CD4-positive, CD25-positive, alpha-beta regulatory T cell (primary cell): ENCODE measurements around the gene GNRH2. TPM values are rescaled to one million over a fixed set of nuclear protein-coding genes. Genes with fewer than 3 reads are reported as not detected.
"Not testable (repeated sequence)": the region's sequence is repeated elsewhere in the genome, so short reads cannot be mapped to it uniquely, and the experiment has no call there.

ENCODE experiments used
- ATAC-seq, 2 donors: fragments of 150-1000 bp; cut with Tn5 transposase; one replicate each; pipeline ENCODE4 v1.10.0; 2021; ENCODE audit warnings: low read depth in 2 of 2, moderate number of reproducible peaks in 2 of 2, moderate library complexity in 1 of 2
- DNase-seq, 3 donors: peaks; one replicate each; pipeline versions ENCODE4 v3.0.0 to v3.0.0-alpha.2; 2012 to 2022; ENCODE audit warnings: mixed read lengths in 1 of 3
- H3K27ac ChIP-seq: one replicate; pipeline ENCODE4 v1.7.0; 2013; ENCODE audit warnings: mild to moderate bottlenecking, low read length; ENCODE audit not compliant: insufficient read depth, poor library complexity, severe bottlenecking
- H3K27me3 ChIP-seq: one replicate; pipeline ENCODE4 v1.7.0; 2013; ENCODE audit warnings: low read length; ENCODE audit not compliant: control insufficient read depth, insufficient read depth
- H3K36me3 ChIP-seq: one replicate; pipeline ENCODE4 v1.7.0; 2013; ENCODE audit warnings: mild to moderate bottlenecking, low read length, moderate library complexity; ENCODE audit not compliant: control insufficient read depth, insufficient read depth
- H3K4me1 ChIP-seq: 2 replicates; pipeline ENCODE4 v1.7.0; 2013; ENCODE audit warnings: mild to moderate bottlenecking, low read length; ENCODE audit not compliant: insufficient read depth, control insufficient read depth, poor library complexity, severe bottlenecking
- H3K4me3 ChIP-seq: one replicate; pipeline ENCODE4 v1.7.0; 2013; ENCODE audit warnings: low read depth, mild to moderate bottlenecking, low read length, moderate library complexity
- H3K9me3 ChIP-seq, 2 experiments: 1 replicate in 1 of 2; 2 replicates in 1 of 2; pipeline ENCODE4 v1.7.0; 2013; ENCODE audit warnings: low read length in 2 of 2, mild to moderate bottlenecking in 1 of 2, moderate library complexity in 1 of 2; ENCODE audit not compliant: control insufficient read depth in 2 of 2
- H3K27ac Mint-ChIP-seq, 3 donors: one replicate each; pipeline ENCODE4 v1.8.0; 2020 to 2022; ENCODE audit warnings: mild to moderate bottlenecking in 3 of 3, mixed read lengths in 3 of 3, moderate library complexity in 2 of 3
- H3K27me3 Mint-ChIP-seq: one replicate; pipeline ENCODE4 v1.8.0; 2022; ENCODE audit warnings: mild to moderate bottlenecking, mixed read lengths
- H3K36me3 Mint-ChIP-seq: one replicate; pipeline ENCODE4 v1.8.0; 2020; ENCODE audit warnings: mixed read lengths
- H3K4me1 Mint-ChIP-seq, 4 donors: one replicate each; pipeline ENCODE4 v1.8.0; 2020 to 2022; ENCODE audit warnings: mixed read lengths in 4 of 4, mild to moderate bottlenecking in 1 of 4
- H3K4me3 Mint-ChIP-seq, 4 donors: one replicate each; pipeline ENCODE4 v1.8.0; 2020 to 2022; ENCODE audit warnings: mild to moderate bottlenecking in 4 of 4, mixed read lengths in 4 of 4, moderate library complexity in 3 of 4
- H3K9me3 Mint-ChIP-seq, 7 donors: one replicate each; pipeline ENCODE4 v1.8.0; 2020 to 2022; ENCODE audit warnings: mixed read lengths in 7 of 7, mild to moderate bottlenecking in 3 of 7, moderate library complexity in 2 of 7
- polyA plus RNA-seq, 4 donors: library from polyadenylated mRNA; unstranded; fragments of 300-500 nt; fragmentation: Illumina TruSeq; gene quantifications; one replicate each; pipeline ENCODE4 v1.2.3, GENCODE V29; 2021
- total RNA-seq: library from RNA; stranded (reverse); gene quantifications from one replicate; pipeline ENCODE4 v1.2.3, GENCODE V29; 2022

Gene GNRH2
- total and polyA plus RNA-seq, 5 donors from 2014 or later: 1.9 TPM; not detected in 4

GRCh38 chr20:3013771-3014170 lies 29.7 kb upstream of the GNRH2 start:
- Histone ChIP-seq H3K4me1 (no peaks in the 10 kb centered on the region), H3K27me3 (no peaks in the 10 kb centered on the region), H3K36me3 (peaks cover 33% of the 10 kb centered on the region), H3K9me3 (no peaks in the 10 kb centered on the region), H3K4me3 (no peak overlapping the region), H3K27ac (no peak overlapping the region)
- Mint-ChIP-seq H3K36me3 (peaks cover 39% of the 10 kb centered on the region), H3K4me3 (no peak overlapping the region), H3K27ac (no peak overlapping the region), H3K4me1 (peaks cover 2 to 14% (median 6%) of the 10 kb centered on the region in 4 donors), H3K9me3 (no peaks in the 10 kb centered on the region), H3K27me3 (no peaks in the 10 kb centered on the region)
- ATAC-seq (no peak), DNase-seq (no peak)

- no peaks in the 10 kb centered on the region for H3K9me3 Mint-ChIP-seq
- ATAC-seq (no peak), DNase-seq (no peak)
- H3K36me3 ChIP-seq: peaks cover 29% of the 10 kb centered on the region
- no peak overlapping the region for H3K4me3 Mint-ChIP-seq
- no peaks in the 10 kb centered on the region for H3K4me1 ChIP-seq
- no peak overlapping the region for H3K27ac ChIP-seq
- H3K36me3 Mint-ChIP-seq: peaks cover 34% of the 10 kb centered on the region
- H3K9me3 ChIP-seq: no peaks in the 10 kb centered on the region
- H3K27ac Mint-ChIP-seq: no peak overlapping the region
- no peak overlapping the region for H3K4me3 ChIP-seq
- H3K4me1 Mint-ChIP-seq: peaks cover 2 to 14% (median 6%) of the 10 kb centered on the region in 4 donors
- no peaks in the 10 kb centered on the region for H3K27me3 ChIP-seq
- H3K27me3 Mint-ChIP-seq: no peaks in the 10 kb centered on the region
Observed at GRCh38 chr20:3014179-3014578, 29.2 kb upstream of the GNRH2 start.

GRCh38 chr20:3014662-3015061 lies 28.8 kb upstream of the GNRH2 start:
- H3K4me3 ChIP-seq: no peak overlapping the region
- Mint-ChIP-seq H3K4me3 (no peak overlapping the region), H3K27ac (peak overlapping the region in 2 of 3 donors; percentile 38 to 80), H3K27me3 (no peaks in the 10 kb centered on the region), H3K36me3 (peaks cover 30% of the 10 kb centered on the region), H3K4me1 (peaks cover 2 to 14% (median 5%) of the 10 kb centered on the region in 4 donors), H3K9me3 (no peaks in the 10 kb centered on the region)
- H3K36me3 ChIP-seq: peaks cover 24% of the 10 kb centered on the region
- peak in 1 of 3 donors; percentile 15 for DNase-seq
- no peak for ATAC-seq
- no peaks in the 10 kb centered on the region for H3K27me3 ChIP-seq
- no peak overlapping the region for H3K27ac ChIP-seq
- no peaks in the 10 kb centered on the region for H3K9me3 ChIP-seq
- H3K4me1 ChIP-seq: no peaks in the 10 kb centered on the region

- peaks cover 30% of the 10 kb centered on the region for H3K36me3 Mint-ChIP-seq
- ATAC-seq: not testable (repeated sequence)
Observed at GRCh38 chr20:3015302-3015701, 28.1 kb upstream of the GNRH2 start.

GRCh38 chr20:3021327-3021726 lies 22.1 kb upstream of the GNRH2 start:
- H3K9me3 ChIP-seq: no peaks in the 10 kb centered on the region
- no peak overlapping the region for H3K27ac ChIP-seq
- H3K36me3 Mint-ChIP-seq: peaks cover 59% of the 10 kb centered on the region
- peak overlapping the region in 2 of 3 donors; percentile 32 to 52 for H3K27ac Mint-ChIP-seq
- DNase-seq (no peak), ATAC-seq (no peak)
- no peaks in the 10 kb centered on the region for H3K27me3 Mint-ChIP-seq
- no peak overlapping the region for H3K4me3 ChIP-seq
- H3K9me3 Mint-ChIP-seq: peaks cover 0 to 4% (median 0%) of the 10 kb centered on the region in 7 donors
- no peaks in the 10 kb centered on the region for H3K27me3 ChIP-seq
- no peaks in the 10 kb centered on the region for H3K4me1 ChIP-seq
- peaks cover 0 to 7% (median 0%) of the 10 kb centered on the region in 4 donors for H3K4me1 Mint-ChIP-seq
- H3K4me3 Mint-ChIP-seq: no peak overlapping the region
- H3K36me3 ChIP-seq: peaks cover 52% of the 10 kb centered on the region

More at GRCh38 chr20:3015302-3015701, 28.1 kb upstream of the GNRH2 start:
- not testable (repeated sequence) for H3K4me3 Mint-ChIP-seq, H3K4me1 ChIP-seq, H3K9me3 ChIP-seq, DNase-seq, H3K27me3 Mint-ChIP-seq, H3K27me3 ChIP-seq, H3K27ac ChIP-seq, H3K4me3 ChIP-seq, H3K9me3 Mint-ChIP-seq
- peaks cover 2 to 14% (median 5%) of the 10 kb centered on the region in 4 donors for H3K4me1 Mint-ChIP-seq
- peaks cover 23% of the 10 kb centered on the region for H3K36me3 ChIP-seq
- H3K27ac Mint-ChIP-seq: peak overlapping the region in 2 of 3 donors; percentile 38 to 80

- no peak for ATAC-seq
Observed at GRCh38 chr20:3021777-3022176, 21.6 kb upstream of the GNRH2 start.

GRCh38 chr20:3022559-3023490 lies 20.6 kb upstream of the GNRH2 start:
- not testable (repeated sequence) for H3K9me3 ChIP-seq, H3K4me1 Mint-ChIP-seq, DNase-seq, H3K27me3 Mint-ChIP-seq, H3K27me3 ChIP-seq, ATAC-seq, H3K4me3 Mint-ChIP-seq, H3K27ac ChIP-seq, H3K4me3 ChIP-seq, H3K4me1 ChIP-seq, H3K9me3 Mint-ChIP-seq
- Mint-ChIP-seq H3K36me3 (peaks cover 60% of the 10 kb centered on the region), H3K27ac (peak overlapping the region in 2 of 3 donors; percentile 31 to 58)
- peaks cover 61% of the 10 kb centered on the region for H3K36me3 ChIP-seq

More at GRCh38 chr20:3021777-3022176, 21.6 kb upstream of the GNRH2 start:
- H3K9me3 ChIP-seq: no peaks in the 10 kb centered on the region
- peaks cover 0 to 4% (median 0%) of the 10 kb centered on the region in 7 donors for H3K9me3 Mint-ChIP-seq
- H3K4me1 Mint-ChIP-seq: peaks cover 0 to 5% (median 0%) of the 10 kb centered on the region in 4 donors
- no peak for DNase-seq
- H3K36me3 Mint-ChIP-seq: peaks cover 60% of the 10 kb centered on the region
- H3K36me3 ChIP-seq: peaks cover 56% of the 10 kb centered on the region
- H3K4me3 ChIP-seq: no peak overlapping the region
- H3K4me3 Mint-ChIP-seq: no peak overlapping the region
- no peak overlapping the region for H3K27ac ChIP-seq
- H3K27me3 Mint-ChIP-seq: no peaks in the 10 kb centered on the region
- no peaks in the 10 kb centered on the region for H3K27me3 ChIP-seq
- no peaks in the 10 kb centered on the region for H3K4me1 ChIP-seq
- peak overlapping the region in 1 of 3 donors; percentile 58 for H3K27ac Mint-ChIP-seq
